Heart right ventricle (tissue), 12 donors: ENCODE results near the gene NOPCHAP1. TPM values are rescaled to one million over a fixed set of nuclear protein-coding genes. Genes with fewer than 3 reads are reported as not detected.

Source experiments
- polyA plus RNA-seq, 2 donors: library from polyadenylated mRNA; stranded (reverse); fragments of 200-250 nt; gene quantifications; one replicate each; pipeline ENCODE4 v1.2.3, GENCODE V29; 2013
- total RNA-seq, 10 donors: library from RNA; stranded (reverse); fragmentation: NEBNext Ultra II Directional in 3 of 10; extraction: Animal tissue kit (Norgen Biotek cat#: 25700) in 3 of 10; gene quantifications; one replicate each; pipeline versions ENCODE4 v1.2.1 to v1.2.4, GENCODE V29; 2021 to 2023
- donor health status: ischemic (EF 13 %, LVEDD 7.1; RV severe dilation, severe dysfunction).
- donor health status: healthy with polysubstance abuse.
- donor health status: DM: no; HTN: yes; CAD: no.
- donor health status: DM: no; HTN: no; CAD: no.
- donor health status: ischemic (EF 25% LVEDD 6.9; RV normal size, moderate dysfunction).
- donor health status: ischemic (EF 25% LVEDD 5.7; RV mildly dilated, moderate dysfunction).
- donor health status: healthy.
- donor health status: nonischemic (EF 11% LVEDD 7.7; RV severe dilation, severe dysfunction).
- donor health status: DM: yes; HTN: yes; CAD: no.
- donor health status: PGD.
- donor health status: ischemic (EF 29% LVEDD 5.4; RV normal size, mild dysfunction).
- donor health status: nonischemic (EF 23%, LVEDD 6.1; RV moderate dilation, normal function).

Gene NOPCHAP1
- total and polyA plus RNA-seq, 12 donors: 4.5 to 14.5 (median 10.9) TPM

Other genes starting within 250 kb of the NOPCHAP1 start
- 1 to 10 TPM; 2.0 to 9.2 (median 3.2) TPM for gene SLC41A2, start 28.0 kb upstream of the NOPCHAP1 start, total RNA-seq
- under 1 TPM; 0.37 to 0.54 TPM for gene SLC41A2, start 28.0 kb upstream of the NOPCHAP1 start, polyA plus RNA-seq
- 1 to 10 TPM; 1.1 to 3.7 (median 1.5) TPM for gene ALDH1L2, start 98.1 kb downstream of the NOPCHAP1 start, total RNA-seq
- gene ALDH1L2, start 98.1 kb downstream of the NOPCHAP1 start, polyA plus RNA-seq: 1 to 10 TPM; 1.1 to 1.7 TPM
- 10 to 100 TPM; 18.5 to 31.8 (median 25.3) TPM for gene WASHC4, start 121.4 kb downstream of the NOPCHAP1 start, total RNA-seq
- gene WASHC4, start 121.4 kb downstream of the NOPCHAP1 start, polyA plus RNA-seq: 10 to 100 TPM in 1 of 2 donors, 1 to 10 TPM in 1; 7.2 to 16.2 TPM
- 10 to 100 TPM; 14.1 to 28.9 (median 19.4) TPM for gene APPL2, start 249.9 kb downstream of the NOPCHAP1 start, total RNA-seq
- 10 to 100 TPM in 1 of 2 donors, 1 to 10 TPM in 1; 8.4 to 15.2 TPM for gene APPL2, start 249.9 kb downstream of the NOPCHAP1 start, polyA plus RNA-seq